ENCODE data around the gene RAPGEFL1. TPM values are rescaled to one million over a fixed set of nuclear protein-coding genes. Genes with fewer than 3 reads are reported as not detected.
"Not testable (repeated sequence)": the region's sequence is repeated elsewhere in the genome, so short reads cannot be mapped to it uniquely, and the experiment has no call there.

Gene RAPGEFL1
- total and polyA plus RNA-seq, 2 donors (not counting 1 experiment from before 2014, with no cell fraction given) = 3.0 to 5.6 TPM

- Histone ChIP-seq H3K4me3 (ENCODE audit: control extremely low read depth in 1 of 5, extremely low read depth in 1 of 5, insufficient read depth in 1 of 5, low read depth in 2 of 5, low read length in 4 of 5) (peak overlapping the region; percentile 57 to 94 (median 82)), H3K4me1 (ENCODE audit: control insufficient read depth in 2 of 2, insufficient read depth in 2 of 2, low read length in 2 of 2) (peaks cover 12 to 21% of the 10 kb centered on the region in 2 donors), H3K27me3 (replicated peaks in 1 of 4; ENCODE audit: control extremely low read depth in 1 of 4, control insufficient read depth in 3 of 4, insufficient read depth in 4 of 4, low read length in 3 of 4) (no peaks in the 10 kb centered on the region), H3K36me3 (replicated peaks in 1 of 2; ENCODE audit: control extremely low read depth in 1 of 2, control insufficient read depth in 1 of 2, extremely low read depth in 1 of 2, insufficient read depth in 2 of 2, low read length in 1 of 2) (peaks cover 0 to under 1% of the 10 kb centered on the region in 2 experiments), H3K9me3 (ENCODE audit: control extremely low read depth in 1 of 3, control insufficient read depth in 2 of 3, insufficient read depth in 1 of 3, low read length in 2 of 3) (no peaks in the 10 kb centered on the region), H3K27ac (ENCODE audit: low read length in 2 of 2) (peak overlapping the region; percentile 92 to 100), H3K9ac (ENCODE audit: low read length) (peak overlapping the region; percentile 98), H3K79me2 (ENCODE audit: control insufficient read depth, insufficient read depth, low read length) (peaks cover 52% of the 10 kb centered on the region), H3K4me2 (replicated peaks; ENCODE audit: low read depth, low read length, poor library complexity, severe bottlenecking) (peak overlapping the region; percentile 91), H4K20me1 (ENCODE audit: control insufficient read depth, insufficient read depth, low read length, poor library complexity, severe bottlenecking) (no peaks in the 10 kb centered on the region), H2AFZ (ENCODE audit: insufficient read depth, low read depth, low read length, poor library complexity, severe bottlenecking) (peak overlapping the region; percentile 67)
- no peak for TF ChIP-seq EZH2 (IDR thresholded peaks at IDR 0.05; ENCODE audit: borderline replicate concordance, insufficient read depth, low read depth, low read length, poor library complexity, severe bottlenecking)
- DNase-seq = peak; percentile 62
- WGBS (ENCODE audit: insufficient coverage) = 2% methylated on average over 21 of the region's 24 CpGs
- Mint-ChIP-seq H3K27me3 (no peaks in the 10 kb centered on the region), H3K4me1 (peaks cover 40% of the 10 kb centered on the region), H3K27ac (peak overlapping the region; percentile 34), H3K4me3 (peak overlapping the region; percentile 93), H3K9me3 (ENCODE audit: insufficient read depth) (no peaks in the 10 kb centered on the region)
- CTCF ChIA-PET = interaction anchor here (1.1 to 3.1 kb wide), 11 partner anchors 11 to 239 kb away, joined by 3 to 28 read pairs (median 6); partner anchors contain the start of genes PSMD3 and RAPGEFL1
- POLR2A ChIA-PET = interaction anchor here (0.5 to 1.4 kb wide), 6 partner anchors 15 to 103 kb away, joined by 3 to 5 read pairs (median 4); partner anchors contain the start of gene CASC3
- ATAC-seq (ENCODE audit: low read depth) = no peak
- intact Hi-C loops (cut with micrococcal nuclease) = loop anchor here (1.0 to 5.0 kb wide), 7 partner anchors 17 to 1448 kb away; partner anchors contain the start of genes CASC3 and CDC6
Observed at GRCh38 chr17:40219594-40220338, 42.5 kb downstream of the RAPGEFL1 start.

- CTCF ChIA-PET = interaction anchor here (0.7 to 1.2 kb wide), 3 partner anchors 43 to 214 kb away, joined by 3 read pairs; no protein-coding TSS in a partner anchor
- H3K4me1 ChIP-seq (ENCODE audit: control insufficient read depth in 2 of 2, insufficient read depth in 2 of 2, low read length in 2 of 2) = peaks cover 7 to 11% of the 10 kb centered on the region in 2 donors
- Mint-ChIP-seq H3K4me3 (no peak overlapping the region), H3K4me1 (peaks cover 34% of the 10 kb centered on the region), H3K27ac (no peak overlapping the region), H3K27me3 (no peaks in the 10 kb centered on the region), H3K9me3 (ENCODE audit: insufficient read depth) (no peaks in the 10 kb centered on the region)
- DNase-seq (no peak), ATAC-seq (ENCODE audit: low read depth) (no peak)
- TF ChIP-seq EZH2 (IDR thresholded peaks at IDR 0.05; ENCODE audit: borderline replicate concordance, insufficient read depth, low read depth, low read length, poor library complexity, severe bottlenecking) (no peak), CTCF (IDR thresholded peaks at IDR 0.05) (no peak)
- POLR2A ChIA-PET = no interaction called here
- H3K9me3 ChIP-seq (ENCODE audit: control extremely low read depth in 1 of 3, control insufficient read depth in 2 of 3, insufficient read depth in 1 of 3, low read length in 2 of 3) = no peaks in the 10 kb centered on the region
- intact Hi-C loops (cut with micrococcal nuclease) = no loop called here
- peaks cover 2 to 15% of the 10 kb centered on the region in 2 experiments for H3K36me3 ChIP-seq (replicated peaks in 1 of 2; ENCODE audit: control extremely low read depth in 1 of 2, control insufficient read depth in 1 of 2, extremely low read depth in 1 of 2, insufficient read depth in 2 of 2, low read length in 1 of 2)
- H3K4me2 ChIP-seq (replicated peaks; ENCODE audit: low read depth, low read length, poor library complexity, severe bottlenecking) = no peak overlapping the region
- H3K4me3 ChIP-seq (ENCODE audit: control extremely low read depth in 1 of 5, extremely low read depth in 1 of 5, insufficient read depth in 1 of 5, low read depth in 2 of 5, low read length in 4 of 5) = no peak overlapping the region
- H3K27ac ChIP-seq (ENCODE audit: low read length in 2 of 2) = no peak overlapping the region
- no peaks in the 10 kb centered on the region for H3K27me3 ChIP-seq (replicated peaks in 1 of 4; ENCODE audit: control extremely low read depth in 1 of 4, control insufficient read depth in 3 of 4, insufficient read depth in 4 of 4, low read length in 3 of 4)
- peaks cover 91% of the 10 kb centered on the region for H3K79me2 ChIP-seq (ENCODE audit: control insufficient read depth, insufficient read depth, low read length)
- 100% methylated on average over 1 of the region's 5 CpGs for WGBS (ENCODE audit: insufficient coverage)
- H2AFZ ChIP-seq (ENCODE audit: insufficient read depth, low read depth, low read length, poor library complexity, severe bottlenecking) = no peak overlapping the region
- H4K20me1 ChIP-seq (ENCODE audit: control insufficient read depth, insufficient read depth, low read length, poor library complexity, severe bottlenecking) = peaks cover 16% of the 10 kb centered on the region
- no peak overlapping the region for H3K9ac ChIP-seq (ENCODE audit: low read length)
Observed at GRCh38 chr17:40224718-40225550, 47.7 kb downstream of the RAPGEFL1 start.

GRCh38 chr17:40229146-40229545 lies 51.9 kb downstream of the RAPGEFL1 start:
- H3K36me3 ChIP-seq (replicated peaks in 1 of 2; ENCODE audit: control extremely low read depth in 1 of 2, control insufficient read depth in 1 of 2, extremely low read depth in 1 of 2, insufficient read depth in 2 of 2, low read length in 1 of 2) = peaks cover 4 to 29% of the 10 kb centered on the region in 2 experiments
- H3K4me2 ChIP-seq (replicated peaks; ENCODE audit: low read depth, low read length, poor library complexity, severe bottlenecking); H3K9ac ChIP-seq (ENCODE audit: low read length); DNase-seq; H3K4me1 ChIP-seq (ENCODE audit: control insufficient read depth in 2 of 2, insufficient read depth in 2 of 2, low read length in 2 of 2); POLR2A ChIA-PET; H3K27me3 ChIP-seq (replicated peaks in 1 of 4; ENCODE audit: control extremely low read depth in 1 of 4, control insufficient read depth in 3 of 4, insufficient read depth in 4 of 4, low read length in 3 of 4); H3K4me3 Mint-ChIP-seq; H3K27ac Mint-ChIP-seq; H3K4me3 ChIP-seq (ENCODE audit: control extremely low read depth in 1 of 5, extremely low read depth in 1 of 5, insufficient read depth in 1 of 5, low read depth in 2 of 5, low read length in 4 of 5); H3K9me3 ChIP-seq (ENCODE audit: control extremely low read depth in 1 of 3, control insufficient read depth in 2 of 3, insufficient read depth in 1 of 3, low read length in 2 of 3); H3K9me3 Mint-ChIP-seq (ENCODE audit: insufficient read depth); ATAC-seq (ENCODE audit: low read depth); H3K27me3 Mint-ChIP-seq; H2AFZ ChIP-seq (ENCODE audit: insufficient read depth, low read depth, low read length, poor library complexity, severe bottlenecking); intact Hi-C loops (cut with micrococcal nuclease); H3K27ac ChIP-seq (ENCODE audit: low read length in 2 of 2): not testable (repeated sequence)
- peaks cover 27% of the 10 kb centered on the region for H3K4me1 Mint-ChIP-seq
- H3K79me2 ChIP-seq (ENCODE audit: control insufficient read depth, insufficient read depth, low read length) = peaks cover 100% of the 10 kb centered on the region
- CTCF ChIA-PET = interaction anchor here (0.7 to 1.1 kb wide), 2 partner anchors 154 to 170 kb away, joined by 3 read pairs; no protein-coding TSS in a partner anchor
- peaks cover 34% of the 10 kb centered on the region for H4K20me1 ChIP-seq (ENCODE audit: control insufficient read depth, insufficient read depth, low read length, poor library complexity, severe bottlenecking)
- 97% methylated on average over 5 of the region's 14 CpGs for WGBS (ENCODE audit: insufficient coverage)
